ENCODE results near the gene HNRNPUL1.
"Not testable (repeated sequence)": the region's sequence is repeated elsewhere in the genome, so short reads cannot be mapped to it uniquely, and the experiment has no call there.

HNRNPUL1 gene

DNA sequence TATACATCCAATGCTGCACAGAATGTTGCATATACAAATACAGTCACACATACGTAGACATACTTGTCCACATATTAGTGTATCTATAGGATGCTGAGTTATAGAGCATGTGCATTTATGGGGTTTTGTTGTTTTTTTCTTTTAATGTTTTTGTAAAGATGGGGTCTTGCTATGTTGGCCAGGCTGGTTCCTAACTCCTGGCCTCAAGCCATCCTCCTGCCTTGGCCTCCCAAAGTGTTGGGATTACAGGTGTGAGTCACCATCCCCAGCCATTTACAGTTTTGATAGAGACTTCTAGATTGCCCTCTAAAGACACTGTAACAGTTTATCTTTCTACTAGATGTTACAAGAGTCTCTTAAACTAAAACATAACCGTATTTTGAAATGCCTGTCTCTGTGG is 14.3 kb downstream of the HNRNPUL1 start:
- no peak for DNase-seq

DNA sequence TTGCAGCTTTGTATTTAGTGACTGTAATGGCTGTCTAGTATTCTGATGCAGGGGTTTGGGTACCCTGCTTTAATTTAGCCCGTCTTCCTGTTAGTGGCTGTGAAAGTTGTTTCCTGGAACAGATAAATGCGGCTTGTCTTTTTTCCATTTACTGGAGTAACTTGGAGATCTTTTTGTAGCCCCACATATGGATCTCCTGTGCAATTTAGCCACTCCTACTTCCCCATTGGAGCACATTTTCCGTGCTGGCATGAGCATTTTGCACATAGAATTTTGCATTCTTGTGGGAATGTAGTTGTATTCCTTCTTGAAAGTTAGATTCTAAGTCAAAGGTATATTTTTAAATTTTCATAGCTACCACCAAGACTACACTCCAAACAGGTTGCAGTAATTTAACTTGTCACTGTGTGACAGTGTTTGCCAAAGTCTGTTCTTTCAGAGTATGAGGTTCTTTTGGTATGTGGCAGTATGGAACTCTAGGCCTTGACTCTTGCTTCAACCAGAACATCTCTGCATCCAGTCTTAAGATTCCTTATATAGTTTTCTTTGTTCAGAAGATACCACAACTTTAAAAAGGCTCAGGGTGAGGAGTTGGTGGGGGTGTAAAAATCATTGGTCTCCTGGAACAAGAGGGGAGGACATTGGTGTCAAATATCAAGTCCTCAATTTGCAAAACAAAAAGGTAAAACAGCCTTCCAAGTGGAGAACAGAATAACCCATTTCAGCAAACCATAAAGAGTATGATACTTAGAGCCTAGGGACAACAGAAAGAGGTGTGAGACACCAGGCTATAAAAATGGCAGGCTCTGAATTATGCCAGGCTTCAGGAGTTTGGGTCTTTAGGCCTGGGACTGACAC is 24.7 kb downstream of the HNRNPUL1 start:
- no peak for DNase-seq

DNA sequence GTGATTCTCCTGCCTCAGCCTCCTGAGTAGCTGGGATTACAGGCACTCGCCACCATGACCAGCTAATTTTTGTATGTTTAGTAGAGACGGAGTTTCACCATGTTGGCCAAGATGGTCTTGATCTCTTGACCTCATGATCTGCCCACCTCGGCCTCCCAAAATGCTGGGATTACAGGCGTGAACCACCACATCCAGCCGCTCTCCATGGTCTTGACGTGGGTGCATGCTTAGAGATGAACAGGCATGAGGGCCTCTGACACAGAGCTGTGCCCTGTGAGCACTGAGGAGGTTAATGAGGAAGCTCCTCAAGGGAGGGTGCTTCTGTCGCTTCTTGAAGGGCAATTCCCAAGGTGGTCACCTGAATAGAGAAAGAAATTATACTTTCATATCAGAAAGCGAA is 25.6 kb downstream of the HNRNPUL1 start:
- not testable (repeated sequence) for DNase-seq

DNA sequence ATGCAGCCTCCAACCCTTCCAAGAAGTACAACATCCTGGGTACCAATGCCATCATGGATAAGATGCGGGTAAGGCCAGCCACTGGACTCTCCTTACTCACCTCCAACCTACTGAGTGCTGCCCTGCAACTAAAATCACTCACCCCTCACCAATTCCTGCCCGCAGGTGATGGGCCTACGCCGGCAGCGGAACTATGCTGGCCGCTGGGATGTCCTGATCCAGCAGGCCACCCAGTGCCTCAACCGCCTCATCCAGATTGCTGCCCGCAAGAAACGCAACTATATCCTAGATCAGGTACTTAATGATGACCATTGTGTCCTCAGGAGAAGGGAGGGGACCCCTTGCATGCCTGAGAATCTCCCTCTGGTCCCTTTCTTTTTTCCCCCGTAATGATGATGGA is 30.2 kb downstream of the HNRNPUL1 start:
- DNase-seq: no peak

DNA sequence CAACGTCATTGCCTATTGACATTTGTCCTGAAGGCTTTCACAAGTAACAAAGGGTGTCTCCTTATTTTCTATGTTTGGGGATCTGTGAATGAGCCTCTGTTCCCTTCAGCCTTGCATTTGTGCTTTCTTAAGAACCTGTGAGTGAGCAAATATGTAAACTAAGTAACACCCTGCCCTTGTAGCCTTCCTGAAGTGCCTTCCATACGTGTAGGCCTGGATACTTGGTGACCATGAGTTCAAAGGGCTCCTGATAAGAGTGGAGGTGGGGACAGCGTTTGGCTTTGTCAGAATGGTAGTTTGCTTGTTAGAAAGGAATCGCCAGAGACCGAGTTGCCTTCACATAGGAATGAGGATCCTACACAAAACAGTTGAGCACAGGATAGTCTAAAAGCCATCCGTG is 31.3 kb downstream of the HNRNPUL1 start:
- DNase-seq: no peak

DNA sequence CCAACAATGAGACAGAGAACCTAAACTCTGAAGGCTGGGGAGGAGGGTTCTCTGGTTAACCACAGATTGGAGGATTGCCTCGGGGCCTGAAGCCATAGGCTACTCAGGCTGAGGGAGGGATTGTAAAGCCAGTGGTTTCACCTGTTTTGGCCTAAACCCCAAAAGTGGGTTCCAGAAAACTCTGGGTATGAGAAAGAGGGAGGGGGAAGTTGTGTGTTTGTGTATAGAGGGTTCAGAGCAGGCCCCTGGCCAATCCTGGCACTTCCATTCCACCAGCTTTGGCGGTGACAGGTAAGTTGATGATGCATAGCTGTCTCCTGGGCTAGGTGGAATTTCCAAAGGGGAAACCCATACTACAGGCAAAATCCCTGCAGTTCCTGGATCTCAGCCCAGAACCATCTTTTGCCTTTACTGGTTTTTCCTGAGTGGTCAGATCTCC is 32.3 kb downstream of the HNRNPUL1 start:
- no peak for DNase-seq

DNA sequence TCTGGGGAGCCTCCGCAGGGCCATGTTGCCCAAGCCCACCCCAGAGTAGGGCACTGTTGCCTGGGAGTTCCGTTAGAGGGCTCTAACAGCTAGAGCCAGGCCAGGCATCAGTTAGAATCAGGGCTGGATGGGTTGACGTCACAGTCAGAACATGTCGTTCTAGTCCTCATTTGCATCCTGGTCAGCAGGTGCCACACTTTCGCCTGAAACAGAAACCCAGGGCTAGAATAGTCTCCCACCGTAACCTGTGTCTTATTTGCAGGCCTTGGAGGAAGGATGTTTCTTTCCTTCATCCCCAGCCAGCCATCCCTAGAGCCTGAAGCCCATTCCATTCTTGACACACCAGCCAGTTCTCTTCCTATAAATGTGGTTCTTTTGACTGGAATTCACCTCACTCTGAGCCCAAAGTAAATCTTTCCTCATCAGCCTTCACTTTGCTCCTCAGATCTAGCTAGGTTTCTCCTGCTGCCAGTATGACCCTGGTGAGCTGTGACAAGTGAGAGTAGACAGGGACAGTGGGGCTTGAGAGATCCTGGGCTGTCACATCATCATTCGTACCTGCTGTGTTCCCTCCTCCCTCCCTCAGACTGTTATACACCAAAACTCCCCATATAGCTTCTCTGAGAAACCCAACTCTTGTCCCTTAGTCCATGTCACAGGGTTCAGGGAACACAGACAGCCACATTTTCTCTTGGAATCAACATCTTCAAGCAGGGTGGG is 33.6 kb downstream of the HNRNPUL1 start:
- no peak for DNase-seq

DNA sequence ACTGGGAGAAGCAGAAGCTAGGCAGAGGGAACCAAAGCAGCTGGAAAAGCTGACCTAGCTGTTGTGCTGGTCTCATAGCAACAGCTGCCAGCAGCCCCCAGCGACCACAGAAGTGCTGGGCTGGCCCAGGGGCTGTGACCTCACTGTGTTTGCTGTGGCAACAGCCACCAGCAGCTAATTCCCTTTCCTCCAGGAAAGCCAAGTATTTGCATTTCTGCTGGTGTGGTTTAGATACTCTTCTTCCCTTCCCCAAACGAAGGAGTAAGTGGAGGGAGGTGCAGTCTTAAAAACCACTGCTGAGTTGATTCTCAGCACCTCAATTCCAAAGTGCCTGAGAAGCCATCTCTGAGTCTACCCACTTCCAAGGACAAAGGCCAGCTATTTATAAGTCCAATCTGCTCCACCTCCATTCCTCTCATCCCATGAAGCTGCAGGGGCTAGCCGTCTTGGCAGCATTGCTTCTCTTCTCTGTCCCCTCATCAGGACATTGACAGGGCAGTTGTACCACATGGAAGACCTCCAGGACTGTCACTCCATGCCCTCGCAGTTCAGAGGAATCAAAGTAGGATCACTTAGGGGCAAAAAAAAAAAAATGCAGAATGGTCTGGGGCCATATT is 34.3 kb downstream of the HNRNPUL1 start:
- no peak for DNase-seq

DNA sequence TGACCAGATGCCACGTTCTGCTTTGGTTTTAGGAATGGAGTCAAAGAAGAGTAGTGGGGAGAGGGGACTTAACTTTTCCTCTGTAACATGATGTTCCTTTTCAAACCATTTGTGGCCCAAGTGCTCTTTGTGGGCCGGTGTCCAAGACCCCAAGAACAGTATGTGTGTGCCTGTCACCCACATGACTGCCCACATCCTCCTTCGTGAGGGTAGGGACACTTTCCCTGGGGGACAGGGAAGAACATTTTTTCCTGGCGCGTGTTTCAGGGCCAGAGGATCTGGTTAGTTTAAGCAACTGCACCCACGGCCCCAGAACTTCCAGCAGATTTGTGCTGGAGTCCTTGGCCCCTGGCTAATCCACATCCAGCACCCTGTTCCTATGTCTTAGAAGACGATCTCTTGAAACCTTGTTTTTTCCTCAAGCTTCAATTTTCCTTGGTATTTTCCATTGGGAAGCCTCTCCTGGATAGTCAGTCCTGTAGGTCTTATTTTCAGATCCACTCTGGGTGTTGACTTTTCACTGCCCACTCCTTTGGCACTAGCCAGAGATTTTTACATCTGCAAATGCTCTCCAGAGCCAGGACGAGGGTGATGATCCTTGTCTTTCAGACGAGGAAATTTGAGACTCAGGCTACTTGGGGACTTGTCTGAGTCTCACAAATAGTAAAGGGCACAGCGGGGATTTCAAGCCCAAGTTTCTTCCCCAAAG is 35.0 kb downstream of the HNRNPUL1 start:
- no peak for DNase-seq

DNA sequence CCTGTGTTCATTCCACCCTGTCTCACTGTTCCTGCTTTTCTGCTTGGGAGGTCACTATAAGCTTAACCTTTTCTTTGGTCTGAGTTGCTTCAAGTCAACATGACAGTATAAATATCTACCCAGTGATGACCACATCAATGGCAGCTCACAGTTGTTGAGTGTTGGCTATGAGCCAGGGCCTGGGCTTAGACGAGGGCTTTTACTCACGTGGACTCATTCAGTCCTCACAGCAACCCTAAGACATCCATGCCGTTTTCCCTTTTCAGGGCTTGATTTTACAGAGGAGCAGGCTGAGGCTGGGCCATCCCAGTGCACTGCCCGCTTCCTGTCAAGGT is 35.5 kb downstream of the HNRNPUL1 start:
- no peak for DNase-seq

DNA sequence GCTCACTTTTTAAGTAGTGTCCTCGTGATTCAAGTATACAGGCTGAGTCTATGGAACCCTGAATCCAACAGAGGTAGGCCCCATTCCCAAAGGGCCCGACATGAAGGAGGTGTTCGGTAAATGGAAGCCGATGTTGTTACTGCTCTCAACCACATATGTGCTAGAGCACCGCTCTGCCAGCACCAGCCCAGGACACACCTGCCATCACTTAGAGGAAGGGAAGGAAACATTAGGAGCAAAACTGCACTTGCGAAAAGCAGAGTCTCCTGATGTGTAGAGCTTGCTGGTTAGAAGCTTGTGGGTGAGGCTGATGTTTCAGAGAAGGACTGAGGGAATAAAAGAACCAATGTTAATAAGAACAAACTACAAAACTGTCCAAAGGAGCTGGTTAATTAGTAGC is 36.4 kb downstream of the HNRNPUL1 start:
- DNase-seq: no peak

DNA sequence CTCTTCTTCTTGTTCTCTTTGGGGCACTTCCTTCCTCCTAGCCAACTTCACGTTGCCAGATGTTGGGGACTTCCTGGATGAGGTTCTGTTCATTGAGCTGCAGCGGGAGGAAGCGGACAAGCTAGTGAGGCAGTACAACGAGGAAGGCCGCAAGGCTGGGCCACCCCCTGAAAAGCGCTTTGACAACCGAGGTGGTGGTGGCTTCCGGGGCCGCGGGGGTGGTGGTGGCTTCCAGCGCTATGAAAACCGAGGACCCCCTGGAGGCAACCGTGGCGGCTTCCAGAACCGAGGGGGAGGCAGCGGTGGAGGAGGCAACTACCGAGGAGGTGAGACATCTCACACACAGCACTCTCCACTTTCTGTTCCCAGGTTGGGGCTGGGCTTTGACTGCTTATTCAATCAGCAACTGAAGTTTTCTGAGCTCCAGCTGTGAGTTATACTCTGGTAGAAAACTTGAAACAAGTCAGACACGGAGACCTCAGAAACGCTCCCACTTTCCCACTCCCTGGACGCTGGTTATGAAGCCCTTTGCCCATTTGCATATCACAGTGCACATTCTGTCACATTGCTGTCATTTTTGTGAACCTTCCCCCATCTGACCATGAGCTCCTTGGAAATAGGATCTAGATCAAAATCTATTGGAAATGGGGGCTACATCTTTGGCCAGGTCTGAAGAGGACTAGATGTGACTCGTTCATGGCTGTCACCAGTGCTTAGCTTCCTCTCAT is 38.6 kb downstream of the HNRNPUL1 start:
- peak; percentile 91 for DNase-seq

DNA sequence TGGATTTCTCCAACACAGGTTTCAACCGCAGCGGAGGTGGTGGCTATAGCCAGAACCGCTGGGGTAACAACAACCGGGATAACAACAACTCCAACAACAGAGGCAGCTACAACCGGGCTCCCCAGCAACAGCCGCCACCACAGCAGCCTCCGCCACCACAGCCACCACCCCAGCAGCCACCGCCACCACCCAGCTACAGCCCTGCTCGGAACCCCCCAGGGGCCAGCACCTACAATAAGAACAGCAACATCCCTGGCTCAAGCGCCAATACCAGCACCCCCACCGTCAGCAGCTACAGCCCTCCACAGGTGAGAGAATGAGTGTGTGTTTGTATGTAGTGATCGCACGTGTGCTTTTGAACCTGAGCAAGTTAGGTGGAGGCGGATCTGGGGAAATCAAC is 39.8 kb downstream of the HNRNPUL1 start:
- no peak for DNase-seq

DNA sequence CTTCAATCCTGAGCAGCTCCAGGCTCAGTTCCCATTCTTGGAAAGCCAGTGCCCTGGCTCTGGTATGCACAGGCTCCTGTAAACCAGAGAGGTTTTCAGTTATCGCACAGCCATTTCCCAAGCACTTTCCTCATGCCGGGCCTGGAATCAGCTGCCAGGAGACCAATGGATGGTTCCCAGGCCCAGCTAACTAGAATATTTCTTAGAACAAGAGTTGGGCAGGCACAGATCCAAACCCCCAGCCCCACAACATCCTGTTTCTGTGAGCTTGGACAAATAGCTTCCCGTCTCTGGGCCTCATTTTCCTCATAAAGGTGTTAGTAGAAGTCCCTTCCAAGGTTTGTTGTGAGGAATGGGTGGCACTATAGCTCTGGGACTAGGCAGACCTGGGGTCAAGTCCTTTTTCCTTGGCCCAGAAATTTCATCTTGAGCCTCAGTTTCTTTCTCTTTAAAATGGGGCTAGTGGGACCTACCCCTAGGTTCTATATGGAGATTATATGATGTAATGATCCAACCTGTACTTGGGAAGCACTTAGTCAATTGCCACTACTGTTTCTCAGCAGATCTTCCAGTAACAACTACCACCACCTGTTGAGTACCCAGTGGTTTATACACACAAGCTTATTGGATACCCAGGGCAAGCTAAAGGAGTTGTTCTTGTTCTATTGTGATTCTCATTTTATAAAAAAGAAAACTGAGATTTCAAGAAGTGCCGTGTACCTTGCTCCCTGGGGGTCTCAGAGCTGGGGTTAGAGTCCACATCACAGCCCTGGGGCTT is 40.7 kb downstream of the HNRNPUL1 start:
- DNase-seq: no peak

DNA sequence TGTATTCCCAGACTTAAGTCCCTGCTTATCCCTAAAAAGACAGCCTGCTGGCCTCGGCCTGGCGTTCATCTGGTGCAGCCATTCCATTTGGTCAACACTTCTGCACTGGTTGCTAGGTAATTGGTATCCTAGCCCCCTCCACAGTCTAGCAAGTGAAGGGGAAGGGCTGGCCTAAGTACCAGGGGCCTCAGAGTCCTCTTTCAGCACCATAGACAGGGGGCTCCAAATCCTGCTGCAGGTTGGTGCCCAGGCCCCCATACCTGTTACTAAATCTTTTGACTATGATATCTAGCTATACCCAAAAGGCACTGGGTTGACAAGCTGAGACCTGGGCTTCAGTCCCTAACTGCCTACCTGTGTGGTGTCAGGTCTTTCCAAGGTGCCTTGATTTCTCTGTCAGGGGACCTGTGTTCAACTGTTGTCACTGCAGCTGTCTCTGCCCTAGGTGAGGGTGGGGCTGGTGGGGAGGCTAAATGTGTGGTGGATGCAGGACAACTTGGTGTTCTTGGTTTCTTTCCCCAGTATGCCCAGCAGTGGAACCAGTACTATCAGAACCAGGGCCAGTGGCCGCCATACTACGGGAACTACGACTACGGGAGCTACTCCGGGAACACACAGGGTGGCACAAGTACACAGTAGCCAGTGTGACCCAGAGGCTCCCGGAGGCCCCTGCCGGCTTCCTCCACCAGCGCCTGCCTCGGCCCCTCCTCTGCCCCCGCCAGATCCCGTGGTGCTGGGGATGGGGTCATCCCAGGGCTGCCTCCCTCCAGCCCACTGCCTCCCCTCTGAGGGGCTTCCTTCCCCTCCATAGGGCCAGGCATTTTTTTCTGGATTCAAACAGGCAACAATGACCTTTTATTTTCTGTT is 42.0 kb downstream of the HNRNPUL1 start:
- DNase-seq: no peak

DNA sequence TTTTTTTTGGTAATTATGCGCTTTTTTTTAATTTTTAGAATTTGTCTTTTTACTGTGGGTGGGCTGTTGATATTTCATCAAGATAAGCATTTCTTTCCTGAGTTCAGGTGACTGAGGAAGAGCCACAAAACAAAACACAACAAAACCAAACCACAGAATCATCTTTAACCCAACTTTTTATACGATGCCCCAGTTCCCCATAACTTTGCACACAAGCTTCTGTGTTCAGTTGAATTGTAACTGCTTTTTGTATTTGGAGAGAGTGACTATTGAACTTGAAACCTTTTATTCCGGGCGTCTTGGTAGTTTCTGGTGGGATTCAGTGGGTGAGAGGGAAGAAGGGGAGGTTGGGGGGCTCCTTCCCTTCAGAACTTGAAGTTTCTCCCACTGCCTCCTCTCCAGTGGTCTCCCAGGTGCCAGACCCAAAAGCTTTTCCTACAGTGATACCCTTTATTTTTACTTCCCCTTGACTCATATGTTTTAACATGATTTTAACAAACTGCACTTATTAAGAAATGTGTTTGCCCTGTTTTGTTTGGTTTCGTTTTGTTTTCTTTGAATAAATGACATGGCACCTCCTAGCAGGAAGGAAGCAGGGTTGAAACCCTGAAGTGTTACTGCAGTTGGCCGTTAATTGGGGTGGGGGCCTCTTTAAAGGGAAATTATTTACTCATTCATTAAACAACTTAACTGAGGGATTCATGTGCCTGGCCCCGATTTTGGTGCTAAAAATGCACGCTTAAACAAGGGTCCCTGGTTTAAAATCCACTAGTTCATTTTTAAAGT is 43.1 kb downstream of the HNRNPUL1 start:
- DNase-seq: no peak

DNA sequence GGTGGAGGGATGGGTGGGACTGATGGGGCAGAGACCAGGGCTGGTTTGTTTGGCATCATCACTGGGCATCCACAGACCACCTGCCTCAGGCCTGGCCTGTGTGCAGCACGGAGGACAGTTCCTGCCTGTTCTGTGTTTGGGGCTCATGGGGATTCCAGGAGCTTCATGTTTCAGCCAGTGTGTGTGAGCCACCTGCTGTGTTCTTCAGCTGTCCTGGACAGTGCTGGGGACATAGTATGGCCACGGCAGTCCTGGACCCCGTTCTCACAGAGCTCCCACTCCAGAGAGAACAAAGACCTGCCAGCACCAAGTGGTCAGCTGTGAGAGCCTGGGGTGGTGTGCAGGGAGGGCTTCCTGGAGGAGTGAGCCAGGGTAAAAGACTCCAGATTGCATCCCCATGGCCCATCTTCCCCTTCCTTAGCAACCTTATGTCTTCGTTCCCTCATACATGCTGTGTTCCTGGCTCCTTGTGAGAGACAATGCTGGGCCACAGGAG is 43.8 kb downstream of the HNRNPUL1 start:
- no peak for DNase-seq

DNA sequence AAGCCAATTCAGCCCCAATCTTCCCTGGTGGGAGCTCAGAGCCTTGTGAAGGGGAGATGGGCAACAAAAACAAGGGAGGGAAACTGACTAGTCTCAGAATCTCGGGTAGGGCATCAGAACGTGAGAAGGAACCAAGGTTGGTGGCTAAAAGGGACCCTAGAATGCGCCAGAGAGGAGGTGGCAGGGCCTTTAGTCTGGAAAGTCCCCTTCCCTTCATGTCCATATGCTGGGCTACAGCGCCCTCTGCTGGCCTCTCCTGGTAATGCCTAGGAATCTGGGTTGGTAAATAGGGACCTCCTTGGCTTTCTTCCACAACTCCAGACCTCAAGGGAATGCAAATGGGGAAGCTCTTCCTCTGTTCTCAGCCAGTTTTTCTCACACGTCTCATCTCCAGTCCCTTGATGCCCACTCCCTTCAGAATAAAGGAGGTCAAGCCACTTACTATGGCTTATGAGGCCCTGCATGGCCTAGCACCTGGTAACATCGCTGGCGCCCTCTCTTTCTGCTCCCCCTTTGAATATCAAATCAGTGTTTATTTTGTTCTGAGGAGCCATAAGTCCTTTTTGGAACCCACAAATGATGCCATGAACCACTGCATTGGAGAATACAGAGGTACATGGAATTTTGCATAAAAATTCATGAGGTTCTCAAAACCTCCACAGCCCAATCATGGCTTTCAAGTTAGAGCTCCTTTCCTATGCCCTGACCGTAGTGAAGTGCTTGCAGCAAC is 44.4 kb downstream of the HNRNPUL1 start:
- peak; percentile 100 for DNase-seq
